ENCODE data around the gene MRPL2.
"Not testable (repeated sequence)": the region's sequence is repeated elsewhere in the genome, so short reads cannot be mapped to it uniquely, and the experiment has no call there.

Gene MRPL2

DNA sequence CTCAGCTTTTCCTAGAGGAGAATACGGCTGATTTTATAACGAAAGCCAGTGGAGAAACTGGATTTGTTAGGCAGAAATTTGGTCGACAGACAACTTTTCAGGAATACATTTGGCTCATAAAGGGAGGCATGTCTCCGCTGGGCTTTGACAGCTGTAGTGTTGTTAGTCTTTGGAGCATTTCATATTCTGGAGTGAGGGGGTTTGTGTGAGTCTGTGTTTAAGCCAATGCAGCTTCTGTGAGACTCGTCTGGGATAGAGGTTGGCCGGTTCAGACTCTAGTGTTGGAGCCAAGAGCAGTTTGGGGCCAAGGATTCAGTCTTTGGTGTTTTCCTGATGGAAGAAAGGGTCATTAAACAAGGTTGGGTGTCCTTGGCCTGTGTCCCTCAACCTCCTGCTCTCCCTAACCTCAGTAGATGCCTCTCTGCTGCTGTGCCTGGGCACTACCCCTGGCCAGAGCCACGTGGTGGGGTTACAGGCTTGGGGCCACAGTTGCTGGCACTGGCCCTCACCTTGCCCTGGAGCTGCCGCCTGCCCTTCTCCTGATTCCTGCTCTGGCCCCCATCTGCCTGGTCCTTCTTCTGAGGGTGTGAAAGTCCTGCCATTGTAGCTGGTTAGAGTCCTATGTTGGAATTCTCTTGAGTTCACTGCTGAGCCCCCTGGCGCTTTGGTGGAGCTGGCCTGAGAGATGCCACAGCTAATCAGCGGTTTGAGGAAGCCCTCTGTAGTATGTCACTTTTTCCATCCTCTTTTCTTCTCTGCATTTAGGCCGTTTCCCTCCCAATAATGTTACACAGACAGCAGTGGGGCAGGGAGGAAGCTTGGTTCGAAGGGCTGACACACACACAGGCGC, 23.8 kb upstream of the MRPL2 start:
- no peak for DNase-seq (ENCODE audit: low read depth)

DNA sequence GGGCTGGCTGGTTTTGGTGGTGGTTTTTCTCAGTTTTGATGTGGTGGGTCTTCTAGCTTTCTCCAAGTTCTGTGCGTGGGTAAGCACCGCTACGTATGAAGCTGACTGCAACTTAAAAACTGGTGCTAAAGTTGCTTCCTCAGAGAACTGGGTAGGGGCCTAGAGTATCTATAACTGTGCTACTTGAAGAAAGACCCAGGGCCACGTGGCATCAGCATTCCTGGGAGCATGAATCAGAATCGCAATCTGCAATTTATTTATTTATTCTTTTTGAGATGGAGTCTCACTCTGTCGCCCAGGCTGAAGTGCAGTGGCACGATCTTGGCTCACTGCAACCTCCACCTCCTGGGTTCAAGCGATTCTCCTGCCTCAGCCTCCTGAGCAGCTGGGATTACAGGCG, 22.7 kb upstream of the MRPL2 start:
- DNase-seq (ENCODE audit: low read depth), result not testable (repeated sequence)

DNA sequence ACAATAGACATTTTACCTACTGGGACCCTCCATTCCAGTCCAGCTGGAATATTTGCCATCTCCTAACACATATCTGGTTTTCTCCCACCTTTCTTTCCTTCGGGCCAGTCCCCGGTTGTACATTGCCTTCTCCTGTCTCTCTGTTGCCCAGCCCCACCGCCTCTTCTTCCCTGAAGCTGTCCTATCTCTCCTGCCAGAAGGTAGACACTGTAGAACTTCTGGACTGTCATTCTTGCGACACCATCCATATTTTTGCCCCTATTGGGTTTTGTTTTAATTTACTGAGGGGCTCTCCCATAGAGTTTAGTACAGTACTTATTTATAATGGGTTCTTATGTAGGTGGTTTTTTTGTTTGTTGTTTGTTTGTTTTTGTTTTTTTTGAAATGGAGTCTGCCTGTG, 21.8 kb upstream of the MRPL2 start:
- DNase-seq (ENCODE audit: low read depth), result no peak

DNA sequence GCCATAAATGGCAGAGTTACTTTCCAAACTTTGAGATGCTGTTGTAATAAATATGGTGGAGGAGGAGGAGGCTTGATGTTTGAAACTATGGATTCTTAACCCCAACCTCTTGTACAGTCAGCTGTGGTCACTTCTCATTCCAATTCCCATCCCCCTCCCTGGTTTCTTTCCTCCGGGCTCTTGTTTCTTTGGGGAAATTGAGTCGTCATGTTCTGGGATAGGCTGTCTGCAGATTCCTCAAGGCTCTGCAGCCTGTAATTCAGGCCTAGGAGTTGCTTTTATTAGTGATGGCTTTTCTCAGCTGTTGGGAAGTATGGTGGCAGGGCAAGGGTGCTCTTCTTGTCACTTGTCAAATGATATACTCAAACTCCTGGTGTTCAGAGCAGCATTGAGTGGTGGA, 19.5 kb upstream of the MRPL2 start:
- DNase-seq (ENCODE audit: low read depth), result no peak

GRCh38 chr6:43077981-43078511, 18.8 kb upstream of the MRPL2 start:
- no peak for DNase-seq (ENCODE audit: low read depth)

- DNase-seq (ENCODE audit: low read depth), result no peak
These were observed 18.1 kb upstream of the MRPL2 start for GRCh38 chr6:43077333-43077809.

GRCh38 chr6:43076464-43077332, 17.5 kb upstream of the MRPL2 start:
- DNase-seq (ENCODE audit: low read depth), result no peak

DNA sequence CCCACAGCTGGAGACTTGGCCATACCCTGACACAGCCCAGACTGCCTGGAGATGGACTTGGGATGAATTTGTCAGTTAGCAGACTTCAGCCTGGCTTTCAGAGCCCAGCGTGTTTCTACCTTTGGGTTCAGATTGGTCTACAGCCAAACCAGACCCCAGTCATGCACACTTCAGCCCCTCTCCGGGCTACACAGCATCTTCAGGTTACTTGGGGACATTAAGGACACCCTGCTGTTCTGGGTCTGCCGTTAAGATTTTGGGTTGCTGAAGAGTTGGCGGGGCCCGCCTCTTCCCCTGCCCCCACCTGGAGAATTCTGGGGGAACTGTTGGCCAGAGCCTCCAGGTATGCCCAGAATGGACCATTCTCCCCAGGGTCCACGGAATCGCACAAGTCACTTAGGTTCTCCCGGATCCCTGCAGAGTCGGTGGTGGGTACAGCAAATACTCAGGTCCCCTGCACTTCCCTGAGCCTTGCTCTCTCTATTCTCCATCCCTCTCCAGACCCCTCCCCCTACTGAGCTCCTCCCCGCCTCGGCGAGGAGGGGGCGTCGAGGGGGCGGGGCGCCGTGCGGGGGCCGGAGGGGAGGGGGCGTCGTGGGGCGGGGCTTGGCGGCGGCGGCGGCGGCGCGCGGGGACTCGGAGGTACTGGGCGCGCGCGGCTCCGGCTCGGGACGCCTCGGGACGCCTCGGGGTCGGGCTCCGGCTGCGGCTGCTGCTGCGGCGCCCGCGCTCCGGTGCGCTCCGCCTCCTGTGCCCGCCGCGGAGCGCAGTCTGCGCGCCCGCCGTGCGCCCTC, 16.6 kb upstream of the MRPL2 start, which contains the start of gene PTK7:
PTK7 (plus strand) TSS at position 645 of the 794 bp plus-strand sequence. CDS start 175 bp downstream, outside the sequence.
- no peak for DNase-seq (ENCODE audit: low read depth)

DNA sequence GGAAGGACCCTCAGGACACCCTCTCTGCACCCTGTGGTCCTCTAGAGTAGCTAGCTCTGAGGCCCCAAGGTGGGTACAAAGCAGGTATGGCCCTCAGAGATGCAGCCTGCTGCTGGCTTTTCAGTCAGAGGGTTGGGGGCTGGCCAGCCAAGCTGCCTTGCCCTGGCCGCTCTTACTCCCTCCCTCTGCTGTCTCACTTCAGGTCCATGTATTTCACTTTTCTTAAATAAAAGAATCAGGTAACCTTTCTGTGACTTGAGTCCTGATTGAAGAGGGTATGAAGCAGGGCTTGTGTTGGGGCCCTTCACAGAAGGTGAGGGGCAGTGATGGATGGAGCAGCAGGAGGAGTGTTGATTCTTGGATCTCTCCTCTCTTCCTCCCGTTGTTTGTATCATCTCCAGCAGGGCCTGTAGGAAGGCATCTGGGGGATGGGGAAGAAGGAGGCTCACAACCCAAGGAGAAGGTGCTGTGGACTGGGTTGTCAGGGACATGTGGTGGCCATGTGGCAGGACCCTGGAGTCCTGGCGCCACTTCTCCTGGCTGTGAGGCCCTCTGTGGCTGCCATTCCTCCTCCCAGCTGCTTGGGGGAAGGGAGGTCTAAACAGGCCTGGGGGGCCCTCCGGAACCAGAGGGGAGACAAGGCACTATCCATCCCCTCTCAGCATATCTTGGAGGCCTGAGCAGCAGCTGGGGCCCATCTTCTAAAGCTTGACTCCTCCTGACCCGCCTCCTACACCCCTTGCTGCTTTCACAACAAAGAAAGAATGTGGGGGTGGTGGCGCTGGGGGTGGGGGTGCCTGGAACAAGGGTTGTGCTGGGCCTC, 15.8 kb upstream of the MRPL2 start:
- no peak for DNase-seq (ENCODE audit: low read depth)

GRCh38 chr6:43070028-43070632, 10.9 kb upstream of the MRPL2 start:
- DNase-seq (ENCODE audit: low read depth), result no peak

DNA sequence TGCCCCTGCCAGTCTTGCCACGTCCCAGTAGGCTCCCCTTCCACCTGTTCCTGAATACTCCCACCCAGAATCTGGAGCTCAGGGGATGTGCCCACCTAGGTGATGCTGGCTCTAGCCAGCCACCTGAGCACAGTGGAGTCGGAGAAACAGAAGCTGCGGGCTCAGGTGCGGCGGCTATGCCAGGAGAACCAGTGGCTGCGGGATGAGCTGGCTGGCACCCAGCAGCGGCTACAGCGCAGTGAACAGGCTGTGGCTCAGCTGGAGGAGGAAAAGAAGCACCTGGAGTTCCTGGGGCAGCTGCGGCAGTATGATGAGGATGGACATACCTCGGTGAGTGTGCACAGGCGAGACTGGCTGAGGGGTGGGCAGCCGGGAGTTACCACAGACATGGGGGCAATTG, 3.6 kb upstream of the MRPL2 start:
- DNase-seq (ENCODE audit: low read depth), result no peak

- DNase-seq (ENCODE audit: low read depth), result no peak
These were observed 2.6 kb upstream of the MRPL2 start for GRCh38 chr6:43061861-43062260.

DNA sequence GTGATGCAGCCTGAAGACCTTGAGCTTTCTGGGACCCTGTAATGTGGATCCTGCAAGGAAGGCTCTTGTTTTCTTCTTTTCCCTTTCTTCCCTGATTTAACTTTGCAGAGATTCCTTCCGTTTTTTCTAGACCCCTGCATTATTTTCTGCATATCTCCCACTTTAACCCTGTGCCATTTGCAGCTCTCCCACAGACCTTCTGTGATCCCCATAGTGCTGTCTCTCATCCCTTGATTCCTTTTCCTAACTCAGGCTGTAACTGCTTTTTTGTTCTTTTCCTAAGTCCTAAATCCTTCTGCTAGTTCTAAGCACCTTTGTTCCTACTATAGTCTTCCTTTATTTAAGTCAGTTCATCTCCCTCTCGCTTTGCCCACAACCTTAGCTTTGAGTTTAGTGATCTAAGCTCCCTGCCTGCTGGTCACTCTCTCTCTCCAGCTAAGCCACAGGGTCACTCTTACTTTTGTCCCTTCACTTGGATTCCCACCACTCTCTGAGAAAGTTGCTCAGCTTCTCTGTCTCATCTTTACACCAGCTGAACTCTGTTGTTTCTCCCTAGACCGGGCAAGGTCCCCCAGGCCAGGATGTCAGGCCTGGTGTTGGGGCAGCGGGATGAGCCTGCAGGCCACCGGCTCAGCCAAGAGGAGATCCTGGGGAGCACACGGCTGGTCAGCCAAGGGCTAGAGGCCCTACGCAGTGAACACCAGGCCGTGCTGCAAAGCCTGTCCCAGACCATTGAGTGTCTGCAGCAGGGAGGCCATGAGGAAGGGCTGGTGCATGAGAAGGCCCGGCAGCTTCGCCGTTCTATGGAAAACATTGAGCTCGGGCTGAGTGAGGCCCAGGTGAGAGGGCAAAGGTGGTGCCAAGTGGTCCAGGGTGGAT, 1.8 kb upstream of the MRPL2 start:
- no peak for DNase-seq (ENCODE audit: low read depth)

GRCh38 chr6:43060034-43060754, 960 bp upstream of the MRPL2 start:
- DNase-seq (ENCODE audit: low read depth), result no peak

- DNase-seq (ENCODE audit: low read depth), result no peak
These were observed 703 bp downstream of the MRPL2 start for GRCh38 chr6:43058531-43058930.

DNA sequence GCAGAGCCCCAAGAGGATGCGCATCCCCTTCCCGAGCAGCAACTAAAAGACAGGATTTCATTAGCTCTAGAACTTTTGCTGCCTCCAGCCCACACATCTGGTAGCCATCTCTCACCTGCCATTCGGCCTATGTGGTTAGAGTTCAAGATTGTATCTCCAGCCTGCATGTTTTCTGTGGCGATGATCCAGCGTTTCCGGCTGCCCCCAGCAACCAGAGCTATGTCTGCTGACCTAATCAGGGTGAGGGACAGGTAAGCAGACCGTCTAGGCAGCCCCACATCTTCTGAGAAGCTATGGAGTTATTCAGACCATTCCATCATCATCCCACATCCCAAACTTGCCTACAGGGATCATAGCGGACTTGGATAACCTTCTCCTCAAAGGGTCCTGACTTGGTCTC, 3.3 kb downstream of the MRPL2 start:
- DNase-seq (ENCODE audit: low read depth), result no peak

DNA sequence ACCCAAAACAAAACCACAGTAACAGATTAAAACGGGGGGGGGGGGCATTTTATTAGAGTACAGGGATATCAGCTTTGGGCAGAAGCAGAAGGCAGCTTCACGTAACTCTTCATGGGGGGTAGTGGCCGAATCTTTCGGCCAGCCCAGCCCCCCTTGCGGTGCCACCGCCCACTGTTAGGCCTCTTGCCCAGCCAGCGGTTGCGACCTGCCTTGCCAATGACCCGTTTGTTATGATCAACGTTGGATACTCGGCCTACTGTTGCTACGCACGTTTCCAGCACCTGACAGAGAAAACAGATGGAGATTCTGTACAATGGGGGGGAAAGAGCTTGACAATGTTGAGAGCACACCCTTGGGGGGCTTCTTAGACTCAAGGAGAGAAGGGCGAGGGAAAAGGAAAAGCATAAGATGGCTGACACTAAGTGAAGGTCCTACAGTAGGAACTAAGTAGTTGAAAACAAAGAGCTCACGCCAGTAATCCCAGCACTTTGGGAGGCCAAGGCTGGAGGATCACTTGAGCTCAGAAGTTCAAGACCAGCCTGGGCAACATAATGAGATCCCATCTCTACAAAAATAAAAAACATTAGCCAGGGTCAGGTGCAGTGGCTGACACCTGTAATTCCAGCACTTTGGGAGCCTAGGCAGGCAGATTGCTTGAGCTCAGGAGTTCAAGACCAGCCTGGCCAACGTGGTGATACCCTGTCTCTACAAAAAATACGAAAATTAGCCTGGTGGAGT, 4.9 kb downstream of the MRPL2 start:
- no peak for DNase-seq (ENCODE audit: low read depth)

Measured in stimulated activated CD8-positive, alpha-beta memory T cell treated with anti-CD3 and anti-CD28 coated beads, Interleukin-4, amount 100 ng/mL, for 24 hours (primary cell).